Neuronal stem cell (in vitro differentiated cells): ENCODE measurements around the gene PGBD1.

Experiments used
- DNase-seq: peaks from one replicate; pipeline ENCODE4 v3.0.0-alpha.2; 2013; ENCODE audit warnings: low spot score
- H2AFZ ChIP-seq: one replicate; pipeline ENCODE4 v1.6.1; 2013; ENCODE audit warnings: mild to moderate bottlenecking, low read length, inconsistent platforms
- H2AK5ac ChIP-seq: 2 replicates; pipeline ENCODE4 v1.6.1; 2013; ENCODE audit warnings: low read depth, mild to moderate bottlenecking, inconsistent platforms, low read length, moderate library complexity, mixed read lengths
- H2BK120ac ChIP-seq: 2 replicates; pipeline ENCODE4 v1.6.1; 2013; ENCODE audit warnings: low read depth, mild to moderate bottlenecking, inconsistent platforms, low read length, moderate library complexity, mixed read lengths
- H2BK12ac ChIP-seq: one replicate; pipeline ENCODE4 v1.6.1; 2013; ENCODE audit warnings: low read length, inconsistent platforms
- H2BK15ac ChIP-seq: 2 replicates; pipeline ENCODE4 v1.6.1; 2013; ENCODE audit warnings: mild to moderate bottlenecking, low read length, inconsistent platforms, mixed read lengths
- H2BK5ac ChIP-seq: one replicate; pipeline ENCODE4 v1.6.1; 2013; ENCODE audit warnings: inconsistent platforms, mild to moderate bottlenecking, low read length, moderate library complexity
- H3K14ac ChIP-seq: one replicate; pipeline ENCODE4 v1.6.1; 2013; ENCODE audit warnings: low read length, inconsistent platforms
- H3K18ac ChIP-seq: 2 replicates; pipeline ENCODE4 v1.6.1; 2013; ENCODE audit warnings: low read length, inconsistent platforms
- H3K23ac ChIP-seq: 2 replicates; pipeline ENCODE4 v1.6.1; 2013; ENCODE audit warnings: low read depth, mild to moderate bottlenecking, mixed read lengths, low read length, inconsistent platforms; ENCODE audit not compliant: poor library complexity
- H3K27ac ChIP-seq: replicated peaks from 3 replicates; pipeline ENCODE4 v1.5.1; 2013; ENCODE audit warnings: low read length, inconsistent platforms
- H3K27me3 ChIP-seq, 3 experiments: 2 replicates each; pipeline ENCODE4 v1.6.1; 2013; ENCODE audit warnings: low read length in 3 of 3, mild to moderate bottlenecking in 2 of 3, inconsistent platforms in 1 of 3, low read depth in 1 of 3, mixed read lengths in 1 of 3, moderate library complexity in 1 of 3; ENCODE audit not compliant: control insufficient read depth in 3 of 3, insufficient read depth in 3 of 3
- H3K36me3 ChIP-seq, 2 donors: replicated peaks in 1 of 2; 2 replicates each; pipeline ENCODE4 v1.6.1; 2013; ENCODE audit warnings: low read length in 2 of 2; ENCODE audit not compliant: control insufficient read depth in 2 of 2, insufficient read depth in 2 of 2
- H3K4ac ChIP-seq: 2 replicates; pipeline ENCODE4 v1.6.1; 2013; ENCODE audit warnings: inconsistent platforms, mild to moderate bottlenecking, low read length, moderate library complexity
- H3K4me1 ChIP-seq, 2 donors: 1 replicate in 1 of 2; 2 replicates in 1 of 2; pipeline ENCODE4 v1.6.1; 2013; ENCODE audit warnings: low read length in 2 of 2, low read depth in 1 of 2; ENCODE audit not compliant: control insufficient read depth in 2 of 2, insufficient read depth in 1 of 2
- H3K4me2 ChIP-seq: one replicate; pipeline ENCODE4 v1.6.1; 2013; ENCODE audit warnings: mild to moderate bottlenecking, low read length, inconsistent platforms; ENCODE audit not compliant: insufficient read depth, poor library complexity, severe bottlenecking
- H3K4me3 ChIP-seq, 2 donors: 2 replicates each; pipeline ENCODE4 v1.5.1; 2013; ENCODE audit warnings: low read length in 2 of 2, mild to moderate bottlenecking in 2 of 2, inconsistent platforms in 1 of 2, moderate library complexity in 1 of 2
- H3K79me1 ChIP-seq: one replicate; pipeline ENCODE4 v1.6.1; 2013; ENCODE audit warnings: low read depth, mild to moderate bottlenecking, inconsistent platforms, low read length, moderate library complexity
- H3K9ac ChIP-seq: one replicate; pipeline ENCODE4 v1.6.1; 2013; ENCODE audit warnings: mild to moderate bottlenecking, low read depth, low read length, inconsistent platforms; ENCODE audit not compliant: poor library complexity
- H3K9me3 ChIP-seq, 2 donors: replicated peaks in 1 of 2; 2 replicates each; pipeline versions ENCODE3 to v1.6.1; 2013; ENCODE audit warnings: low read length in 2 of 2, mild to moderate bottlenecking in 2 of 2, inconsistent platforms in 1 of 2, low read depth in 1 of 2, mixed read lengths in 1 of 2, moderate library complexity in 1 of 2; ENCODE audit not compliant: control insufficient read depth in 2 of 2, insufficient read depth in 1 of 2
- H4K8ac ChIP-seq: one replicate; pipeline ENCODE4 v1.6.1; 2013; ENCODE audit warnings: low read depth, mild to moderate bottlenecking, inconsistent platforms, low read length, moderate library complexity
- H4K91ac ChIP-seq: one replicate; pipeline ENCODE4 v1.6.1; 2013; ENCODE audit warnings: low read length, low read depth, mild to moderate bottlenecking, inconsistent platforms; ENCODE audit not compliant: poor library complexity
- WGBS, 2 donors: extraction: QIAGEN DNeasy Blood & Tissue Kit; methylation state at CpG; one replicate each; pipeline ENCODE4 v1.1.7; 2013; ENCODE audit warnings: missing lambda C conversion rate in 2 of 2, mixed read lengths in 1 of 2; ENCODE audit not compliant: insufficient read length in 2 of 2, insufficient replicate concordance in 1 of 2; ENCODE audit errors: extremely low coverage in 2 of 2; 5-methylcytosine and 5-hydroxymethylcytosine counted together

The PGBD1 gene

DNA sequence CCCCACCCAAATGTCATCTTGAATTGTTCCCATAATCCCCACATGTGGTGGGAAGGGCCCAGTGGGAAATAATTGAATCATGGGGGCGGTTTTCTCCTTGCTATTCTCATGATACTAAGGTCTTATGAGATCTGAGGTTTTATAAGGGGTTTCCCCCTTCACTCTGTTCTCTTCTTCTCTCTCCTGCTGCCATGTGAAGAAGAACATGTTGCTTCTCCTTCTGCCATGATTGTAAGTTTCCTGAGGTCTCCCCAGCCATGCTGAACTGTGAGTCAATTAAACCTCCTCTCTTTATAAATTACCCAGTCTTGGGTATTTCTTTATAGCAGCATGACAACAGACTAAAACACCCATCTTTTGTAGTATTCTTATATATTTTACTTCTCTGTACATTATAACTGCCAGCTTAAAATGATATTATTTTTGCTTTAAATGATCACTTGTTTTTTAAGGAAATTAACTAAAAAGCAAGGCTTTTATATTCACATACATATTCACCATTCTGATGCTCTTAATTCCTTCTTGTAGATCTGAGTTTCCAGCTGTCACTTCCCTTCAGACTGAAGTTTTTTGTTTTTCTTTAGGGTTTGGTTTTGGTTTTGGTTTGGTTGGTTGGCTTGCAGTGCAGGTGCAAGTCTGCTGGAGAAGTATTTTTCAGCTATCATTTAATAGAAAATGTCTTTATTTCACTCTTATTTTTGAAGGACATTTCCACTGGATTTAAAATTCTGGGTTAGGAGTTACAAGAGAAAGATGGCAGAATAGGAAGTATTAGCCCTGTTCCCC, 59.1 kb downstream of the PGBD1 start:
- Histone ChIP-seq H2BK12ac (no peak overlapping the region), H3K36me3 (no peaks in the 10 kb centered on the region), H4K91ac (no peak overlapping the region), H3K23ac (no peak overlapping the region), H3K27ac (no peak overlapping the region), H3K4me2 (no peak overlapping the region), H3K27me3 (peaks cover 0 to 4% (median 0%) of the 10 kb centered on the region in 3 experiments), H3K9ac (no peak overlapping the region), H3K4ac (no peak overlapping the region), H3K4me1 (peaks cover 0 to 4% of the 10 kb centered on the region in 2 donors), H3K14ac (no peak overlapping the region), H2AFZ (no peak overlapping the region), H3K79me1 (no peaks in the 10 kb centered on the region), H2AK5ac (no peak overlapping the region), H3K9me3 (no peaks in the 10 kb centered on the region), H3K4me3 (no peak overlapping the region), H2BK15ac (no peak overlapping the region), H3K18ac (no peak overlapping the region), H4K8ac (no peak overlapping the region), H2BK5ac (no peak overlapping the region), H2BK120ac (no peak overlapping the region)
- no CpG with 5 or more reads among the region's 1 CpG for WGBS, 2 donors
- no peak for DNase-seq

DNA sequence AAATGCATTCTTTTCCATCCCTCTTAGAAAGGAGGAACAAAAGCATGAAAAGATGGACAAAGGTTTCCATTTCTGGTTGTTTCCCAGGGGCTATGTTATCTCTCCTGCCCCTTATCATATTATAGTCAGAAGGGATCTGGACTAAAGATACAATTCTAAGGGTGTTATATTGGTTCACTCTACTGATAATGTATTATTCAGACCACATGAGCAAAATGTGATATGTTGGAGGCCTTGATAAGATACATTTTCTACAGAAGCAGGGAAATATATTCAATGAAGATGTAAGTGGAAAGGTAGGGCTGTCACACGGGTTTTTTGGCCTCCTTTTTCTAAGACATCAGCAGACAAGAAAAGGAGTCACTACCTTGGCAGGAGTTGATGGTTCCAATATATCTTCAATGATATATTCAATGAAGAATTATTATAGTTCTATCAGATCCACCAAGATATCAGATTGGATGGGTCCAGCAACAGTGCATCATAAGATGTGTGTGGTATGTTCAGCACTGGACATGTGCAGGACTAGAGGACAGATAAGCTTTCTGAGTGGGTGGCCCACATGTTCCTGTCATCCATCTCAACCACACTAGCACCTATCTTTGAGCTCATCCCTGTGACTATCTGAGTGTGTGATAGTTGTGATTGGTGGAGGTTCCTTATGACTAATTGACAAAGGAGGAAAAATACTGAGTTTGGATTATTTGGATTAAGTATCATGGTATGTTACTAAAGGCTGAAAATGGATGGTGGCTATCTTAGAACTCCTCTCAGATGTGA, 62.7 kb downstream of the PGBD1 start:
- Histone ChIP-seq H3K4me1 (no peaks in the 10 kb centered on the region), H3K23ac (no peak overlapping the region), H2BK5ac (no peak overlapping the region), H3K27ac (no peak overlapping the region), H4K91ac (no peak overlapping the region), H3K36me3 (no peaks in the 10 kb centered on the region), H3K14ac (no peak overlapping the region), H3K9me3 (no peaks in the 10 kb centered on the region), H3K79me1 (no peaks in the 10 kb centered on the region), H4K8ac (no peak overlapping the region), H2AK5ac (no peak overlapping the region), H3K4me2 (no peak overlapping the region), H2BK12ac (no peak overlapping the region), H3K27me3 (peaks cover 0 to 19% (median 0%) of the 10 kb centered on the region in 3 experiments), H3K4me3 (no peak overlapping the region), H3K4ac (no peak overlapping the region), H3K18ac (no peak overlapping the region), H3K9ac (no peak overlapping the region), H2BK15ac (no peak overlapping the region), H2AFZ (no peak overlapping the region), H2BK120ac (no peak overlapping the region)
- WGBS, 2 donors = no CpG with 5 or more reads among the region's 1 CpG
- no peak for DNase-seq

DNA sequence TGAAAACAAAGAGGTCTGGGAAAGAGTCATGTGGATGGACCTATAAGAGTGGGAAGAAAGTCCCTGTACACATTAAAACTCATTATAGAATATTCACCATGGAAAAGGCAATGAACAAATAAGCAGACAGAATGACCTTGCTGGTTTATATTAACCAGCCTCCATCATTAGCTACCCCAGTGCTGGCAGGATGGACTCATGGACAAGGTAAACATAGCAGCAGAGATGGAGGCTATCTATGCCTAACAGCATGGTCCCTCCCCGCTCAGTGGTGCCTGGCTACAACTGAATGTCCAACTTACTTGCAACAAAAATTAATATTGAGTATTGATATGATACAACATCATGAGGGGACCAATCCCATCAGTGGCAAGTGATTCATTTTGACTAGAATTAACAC, 63.8 kb downstream of the PGBD1 start:
- H2AK5ac ChIP-seq = no peak overlapping the region
- H3K4me3 ChIP-seq = no peak overlapping the region

DNA sequence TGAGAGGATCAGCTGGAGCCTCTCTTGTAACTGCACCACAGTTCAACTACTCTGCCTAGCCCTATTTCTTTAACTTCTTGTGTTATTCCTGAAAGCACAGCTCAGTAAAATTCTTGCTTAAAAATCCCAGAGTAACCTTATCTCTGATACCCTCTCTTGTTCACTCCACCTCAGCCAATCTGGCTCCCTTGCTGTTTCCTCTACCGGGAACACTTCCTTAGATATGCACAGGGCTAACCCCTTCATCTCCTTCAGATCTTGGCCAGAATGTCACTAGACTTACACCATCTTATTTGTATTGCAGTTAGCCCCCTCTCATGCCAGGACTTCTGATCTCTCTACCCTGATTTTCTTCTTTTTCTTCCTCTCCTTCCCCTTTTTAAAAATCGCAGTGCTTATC, 65.7 kb downstream of the PGBD1 start:
- Histone ChIP-seq H2BK12ac (no peak overlapping the region), H3K36me3 (no peaks in the 10 kb centered on the region), H3K4me2 (no peak overlapping the region), H3K23ac (no peak overlapping the region), H3K4ac (no peak overlapping the region), H2BK120ac (no peak overlapping the region), H3K9ac (no peak overlapping the region), H2BK5ac (no peak overlapping the region), H3K18ac (no peak overlapping the region), H3K4me1 (no peaks in the 10 kb centered on the region), H3K14ac (no peak overlapping the region), H3K27ac (no peak overlapping the region), H3K79me1 (no peaks in the 10 kb centered on the region), H3K27me3 (peaks cover 0 to 19% (median 0%) of the 10 kb centered on the region in 3 experiments), H3K9me3 (no peaks in the 10 kb centered on the region), H4K8ac (no peak overlapping the region), H2BK15ac (no peak overlapping the region), H2AK5ac (no peak overlapping the region), H4K91ac (no peak overlapping the region), H3K4me3 (no peak overlapping the region), H2AFZ (no peak overlapping the region)
- WGBS, 2 donors = no CpG with 5 or more reads among the region's 2 CpGs
- DNase-seq = no peak

More for the DNA sequence above, 63.8 kb downstream of the PGBD1 start:
- Histone ChIP-seq H2BK12ac (no peak overlapping the region), H3K23ac (no peak overlapping the region), H2BK120ac (no peak overlapping the region), H3K9ac (no peak overlapping the region), H2BK5ac (no peak overlapping the region), H4K8ac (no peak overlapping the region), H3K18ac (no peak overlapping the region), H3K4me1 (no peaks in the 10 kb centered on the region), H3K79me1 (no peaks in the 10 kb centered on the region), H3K9me3 (no peaks in the 10 kb centered on the region), H3K36me3 (no peaks in the 10 kb centered on the region), H3K4ac (no peak overlapping the region), H2AFZ (no peak overlapping the region), H3K4me2 (no peak overlapping the region), H3K27ac (no peak overlapping the region), H2BK15ac (no peak overlapping the region), H4K91ac (no peak overlapping the region), H3K14ac (no peak overlapping the region), H3K27me3 (peaks cover 0 to 19% (median 0%) of the 10 kb centered on the region in 3 experiments)
- no peak for DNase-seq
- WGBS, 2 donors = no CpG with 5 or more reads among the region's 1 CpG
